Measurements from ENCODE around the gene REC8.

REC8 gene

DNA sequence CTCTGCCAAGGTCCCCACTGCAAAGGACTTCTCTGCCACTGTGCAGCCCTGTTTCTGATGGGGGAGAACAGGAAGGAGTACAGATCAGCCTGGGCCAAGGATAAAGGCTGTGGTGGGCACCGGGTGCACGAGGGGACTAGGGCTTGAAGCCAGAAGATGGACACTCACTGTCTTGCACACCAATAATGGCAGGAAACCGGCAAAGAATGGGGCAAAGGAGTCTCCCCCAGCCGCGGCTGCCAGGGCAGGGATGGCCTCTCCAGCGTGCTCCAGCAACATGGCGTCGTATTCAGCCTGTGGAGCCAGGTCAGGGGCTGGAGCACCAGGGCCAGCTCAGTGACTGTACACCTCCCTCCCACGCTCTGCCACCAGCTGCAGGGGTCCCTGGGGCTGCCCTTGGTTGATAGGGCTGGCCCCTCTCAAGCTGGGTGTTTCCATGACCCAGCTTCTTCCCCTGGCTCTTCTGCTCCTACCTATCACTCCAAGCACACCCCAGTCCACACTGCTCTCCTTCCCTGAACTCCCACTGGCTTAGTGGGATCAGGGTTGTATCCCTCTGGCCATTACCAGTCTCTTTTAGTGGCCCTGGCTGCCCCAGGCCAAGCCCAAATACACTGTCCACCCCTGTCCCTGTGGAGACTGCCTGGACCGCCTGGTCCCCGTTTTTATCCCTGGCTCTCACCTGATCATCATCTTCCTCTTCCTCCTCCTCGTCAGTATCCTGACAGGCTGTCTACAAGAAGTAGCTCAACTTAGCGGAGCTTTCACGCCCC lies 10.4 kb downstream of the REC8 start:
- DNase-seq (ENCODE audit: extremely low read depth in 1 of 2, low read depth in 1 of 2) = no peak

DNA sequence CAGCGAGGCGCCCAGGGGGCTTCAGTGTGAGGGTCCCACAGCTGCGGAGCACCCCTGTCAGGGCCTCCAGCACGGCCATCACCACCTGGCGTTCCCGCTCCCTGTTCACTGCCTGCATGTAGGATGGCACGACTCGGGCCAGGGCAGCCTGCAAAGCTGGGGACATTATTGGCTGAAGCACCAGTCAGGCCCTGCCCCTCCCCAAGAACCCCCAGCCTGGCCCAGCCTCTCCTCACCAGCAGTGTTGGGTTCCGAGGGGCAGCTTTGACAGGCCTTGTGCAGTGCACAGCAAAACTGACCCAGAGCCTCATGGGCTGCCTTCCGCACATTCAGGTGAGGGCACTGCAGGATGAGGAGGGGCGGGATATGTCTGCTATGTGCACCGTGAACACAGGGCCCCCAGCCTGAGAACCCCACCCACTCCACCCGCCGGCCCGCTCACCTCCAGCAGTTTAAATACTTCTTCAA lies 11.2 kb downstream of the REC8 start:
- no peak for DNase-seq (ENCODE audit: extremely low read depth in 1 of 2, low read depth in 1 of 2)

DNA sequence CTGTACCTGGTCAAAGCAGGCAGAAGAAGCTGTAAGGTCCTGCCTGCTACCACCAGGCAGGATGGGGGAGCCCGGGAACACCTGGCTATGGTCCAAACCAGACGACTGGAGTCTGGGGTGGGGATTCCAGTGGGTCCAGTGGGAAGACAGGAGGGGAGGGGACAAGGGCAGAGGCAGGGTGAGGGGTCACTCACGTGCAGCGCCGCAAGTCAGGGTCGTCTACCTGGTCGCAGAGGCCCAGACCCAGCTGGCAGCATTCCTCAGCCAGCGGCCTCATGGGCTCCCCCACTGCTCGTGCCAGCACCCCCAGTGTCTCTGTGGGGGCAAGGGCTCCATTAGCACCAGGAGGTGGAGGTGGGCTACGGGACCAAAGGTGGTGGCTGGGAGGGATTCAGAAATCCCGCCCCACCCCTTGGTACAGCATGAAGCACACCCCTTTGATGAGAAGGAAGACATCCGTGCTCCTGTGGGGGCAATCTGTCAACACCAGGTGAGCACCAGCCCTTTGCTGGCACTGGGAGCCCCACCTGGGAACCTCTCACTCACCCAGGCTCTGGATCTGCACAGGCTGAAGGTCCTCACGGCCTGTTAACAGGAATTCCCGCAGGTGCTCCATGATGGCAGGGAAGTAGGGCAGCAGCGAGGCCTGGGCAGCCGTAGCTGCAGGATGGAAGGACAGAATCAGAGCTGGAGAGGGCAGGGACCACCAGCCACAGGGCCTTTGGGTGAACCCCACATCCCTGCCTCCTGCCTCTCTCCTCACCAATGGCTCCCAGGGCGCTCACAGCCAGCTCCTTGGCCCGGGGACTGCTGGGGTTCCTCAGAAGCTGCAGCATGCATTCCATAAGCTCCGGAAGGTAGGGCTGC lies 12.5 kb downstream of the REC8 start:
- DNase-seq (ENCODE audit: extremely low read depth in 1 of 2, low read depth in 1 of 2) = no peak

DNA sequence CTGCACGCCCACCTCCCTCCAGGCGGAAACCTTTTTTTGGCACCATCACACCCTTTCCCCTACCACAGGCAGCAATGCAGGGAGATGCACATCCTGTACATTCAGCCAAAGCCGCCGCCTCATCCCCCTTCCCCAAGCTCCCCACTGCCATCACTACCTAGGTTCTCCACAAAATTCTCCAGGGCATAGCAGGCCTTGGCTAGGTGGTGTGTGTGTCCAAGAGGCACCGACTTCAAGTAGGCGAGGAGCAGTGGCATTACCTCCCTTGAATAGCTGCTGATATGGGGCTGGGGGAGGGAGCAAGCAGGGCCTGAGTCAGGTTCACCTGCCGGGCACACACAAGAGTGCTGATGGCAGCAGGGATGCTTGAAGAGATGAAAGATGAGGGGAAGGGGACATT lies 13.1 kb downstream of the REC8 start:
- no peak for DNase-seq (ENCODE audit: extremely low read depth in 1 of 2, low read depth in 1 of 2)

DNA sequence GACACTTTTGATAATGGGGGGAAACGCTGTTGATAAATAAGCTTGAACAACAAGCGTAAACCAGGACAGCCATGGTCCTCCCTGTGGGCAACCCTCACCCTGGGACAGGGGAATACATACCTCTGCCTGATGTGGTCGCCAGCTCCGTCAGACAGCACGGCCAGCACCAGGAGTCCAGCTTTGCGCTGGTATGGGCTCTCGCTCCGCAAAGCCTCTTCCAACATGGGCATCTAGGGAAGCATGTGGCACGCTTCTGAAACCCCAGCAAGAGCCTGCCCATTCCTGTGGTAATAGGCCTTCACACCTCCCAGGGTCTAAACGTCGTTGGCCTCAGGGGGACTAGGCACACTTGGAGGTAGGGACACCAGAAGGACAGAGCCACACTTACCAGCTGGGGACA lies 13.9 kb downstream of the REC8 start:
- DNase-seq (ENCODE audit: extremely low read depth in 1 of 2, low read depth in 1 of 2) = no peak

DNA sequence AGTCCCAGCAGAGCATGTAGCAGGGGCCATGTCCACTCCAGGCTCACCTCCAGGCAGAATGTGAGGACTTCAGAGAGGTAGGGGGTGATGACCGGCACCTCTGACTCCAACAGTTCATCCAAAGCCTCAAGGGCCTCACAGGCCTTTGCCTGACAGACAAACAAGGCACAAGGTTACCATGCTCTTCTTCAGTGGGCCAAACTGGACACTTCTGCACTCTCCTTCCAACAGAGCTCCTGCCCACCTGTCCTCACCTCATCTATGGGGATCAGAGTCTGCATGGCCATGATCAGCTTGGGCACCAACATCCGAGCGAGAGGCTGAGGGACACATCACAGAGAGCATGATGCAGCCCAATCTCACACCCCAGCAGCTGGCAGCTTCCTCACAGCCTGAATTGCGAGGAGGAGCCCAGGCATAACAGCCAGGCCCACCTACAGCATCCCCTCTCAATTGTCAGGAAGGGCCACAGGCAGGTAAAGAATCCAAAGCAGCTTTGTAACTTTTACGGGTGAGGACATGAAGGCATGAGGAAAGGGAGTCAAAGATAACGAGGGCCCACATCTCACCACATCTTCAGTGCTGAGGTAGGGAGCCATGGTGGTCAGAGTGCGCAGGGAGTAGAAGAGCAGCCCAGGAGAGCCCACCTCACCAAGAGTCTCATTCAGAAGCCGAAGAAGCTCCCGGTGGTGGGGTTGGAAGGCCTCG lies 15.1 kb downstream of the REC8 start:
- no peak for DNase-seq (ENCODE audit: extremely low read depth in 1 of 2, low read depth in 1 of 2)

DNA sequence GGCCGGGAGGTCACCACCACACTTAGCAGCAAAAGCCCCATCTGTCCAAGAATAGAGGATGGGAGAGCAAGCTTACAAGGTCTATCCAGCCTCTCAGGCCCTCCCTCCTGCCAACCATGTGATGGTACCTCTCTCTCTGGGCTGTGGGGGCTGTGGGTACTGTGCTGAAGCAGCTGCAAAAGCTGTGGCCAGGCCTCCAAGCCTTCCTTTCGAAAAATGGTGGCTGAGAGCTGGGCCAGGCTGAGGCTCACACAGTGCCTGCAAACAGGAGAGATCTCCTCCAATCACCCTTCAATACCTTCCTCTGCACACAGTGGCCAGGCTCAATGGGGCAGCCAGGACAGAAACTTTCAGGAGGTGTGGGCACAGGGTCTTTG lies 15.6 kb downstream of the REC8 start:
- DNase-seq (ENCODE audit: extremely low read depth in 1 of 2, low read depth in 1 of 2) = no peak

DNA sequence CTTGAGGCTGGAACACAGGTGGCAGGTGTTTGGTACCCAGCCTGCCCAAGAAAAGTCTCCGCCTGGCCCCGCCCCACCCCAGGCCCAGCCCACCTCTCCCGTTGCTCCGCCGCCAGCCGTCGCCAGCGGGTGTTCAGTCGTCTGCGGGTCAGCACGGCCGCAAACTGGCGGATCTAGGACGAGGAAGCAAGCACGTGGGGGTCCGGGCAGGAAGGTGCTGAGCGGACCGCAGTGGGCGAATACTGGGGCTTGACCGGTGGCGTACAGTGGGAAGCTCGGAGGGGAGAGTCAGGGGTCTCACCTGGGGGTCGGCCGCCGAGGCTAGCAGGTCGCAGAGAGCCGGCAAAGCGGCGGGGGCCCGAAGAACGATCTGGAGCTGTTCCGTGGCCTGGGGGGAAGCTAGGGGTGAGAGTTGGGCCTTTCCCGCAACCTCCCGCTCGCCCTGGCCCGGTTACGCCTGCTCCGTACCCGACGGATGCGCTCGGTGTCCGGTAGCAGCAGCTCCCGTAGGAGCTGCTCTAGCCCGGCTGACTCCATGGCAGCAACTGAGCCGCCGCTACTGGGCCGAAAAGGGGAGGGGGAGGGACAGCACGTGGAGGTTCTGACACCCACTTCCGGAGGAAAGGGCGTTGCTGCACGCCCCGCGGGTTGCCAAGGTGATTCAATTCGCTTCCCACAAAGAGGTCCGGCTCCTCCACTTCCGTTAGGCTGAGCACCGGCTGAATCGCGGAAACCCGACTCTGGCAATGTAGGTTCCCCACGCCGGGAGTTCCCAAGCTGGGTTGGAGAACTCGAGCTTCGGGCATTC lies 16.6 kb downstream of the REC8 start, which contains the start of gene IPO4:
Gene IPO4, minus strand, starts transcription at position 566 of the 808 bp plus-strand sequence. Its CDS starts 29 bp downstream, at position 537.
- peak; percentile 85 to 95 for DNase-seq (ENCODE audit: extremely low read depth in 1 of 2, low read depth in 1 of 2)

DNA sequence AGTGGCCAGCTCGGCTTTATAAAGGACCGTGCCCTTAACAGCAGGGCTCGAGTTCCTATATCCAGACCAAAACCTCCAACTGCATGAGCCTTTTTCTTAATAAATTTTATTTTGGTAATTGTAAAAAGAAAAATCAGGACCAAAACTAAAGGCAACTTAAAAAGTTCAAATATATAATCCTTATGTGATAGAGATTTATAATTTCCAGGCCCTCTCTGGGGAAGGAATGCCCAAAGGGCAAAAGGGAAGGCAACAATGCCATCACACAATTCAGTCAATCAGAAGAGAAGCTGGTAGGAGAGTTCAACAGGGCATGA lies 17.1 kb downstream of the REC8 start:
- no peak for DNase-seq (ENCODE audit: extremely low read depth in 1 of 2, low read depth in 1 of 2)

DNA sequence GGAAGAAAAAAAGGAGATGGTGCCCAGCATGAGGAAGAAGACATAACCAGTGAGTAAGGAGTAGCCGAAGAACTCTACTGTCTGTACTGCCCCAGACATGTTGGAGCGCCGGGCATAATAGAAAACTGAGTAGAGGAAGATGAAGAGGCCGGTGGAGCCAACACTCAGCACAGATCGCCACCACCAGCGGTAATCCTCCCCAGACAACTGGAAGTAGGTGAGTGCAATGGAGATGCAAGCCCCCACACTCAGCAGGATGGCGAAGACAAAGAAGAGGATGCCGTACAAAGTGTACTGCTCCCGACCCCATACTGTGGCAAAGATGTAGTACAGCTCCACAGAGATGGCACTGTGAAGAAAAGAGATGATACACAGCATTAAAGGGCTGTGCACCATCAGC lies 17.6 kb downstream of the REC8 start:
- no peak for DNase-seq (ENCODE audit: extremely low read depth in 1 of 2, low read depth in 1 of 2)

DNA sequence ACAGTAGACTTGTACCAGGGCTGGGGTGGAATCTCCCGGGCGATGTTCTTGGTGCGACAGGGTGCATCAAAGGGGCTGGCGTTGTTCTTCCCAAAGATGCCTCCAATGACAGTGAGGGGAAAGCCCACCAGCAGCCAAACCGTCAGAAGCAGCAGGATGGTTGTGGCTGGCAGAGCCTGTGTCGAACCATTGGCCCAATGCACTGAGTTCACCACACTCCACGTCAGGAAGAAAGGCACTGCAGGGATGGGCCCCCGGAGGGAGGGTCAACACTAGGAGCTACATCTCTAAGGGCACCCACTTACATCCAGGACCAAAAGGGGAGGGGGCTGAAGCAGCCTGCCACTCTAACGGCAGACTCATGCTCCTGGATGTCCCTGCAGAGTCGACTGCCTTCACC lies 18.5 kb downstream of the REC8 start:
- no peak for DNase-seq (ENCODE audit: extremely low read depth in 1 of 2, low read depth in 1 of 2)

DNA sequence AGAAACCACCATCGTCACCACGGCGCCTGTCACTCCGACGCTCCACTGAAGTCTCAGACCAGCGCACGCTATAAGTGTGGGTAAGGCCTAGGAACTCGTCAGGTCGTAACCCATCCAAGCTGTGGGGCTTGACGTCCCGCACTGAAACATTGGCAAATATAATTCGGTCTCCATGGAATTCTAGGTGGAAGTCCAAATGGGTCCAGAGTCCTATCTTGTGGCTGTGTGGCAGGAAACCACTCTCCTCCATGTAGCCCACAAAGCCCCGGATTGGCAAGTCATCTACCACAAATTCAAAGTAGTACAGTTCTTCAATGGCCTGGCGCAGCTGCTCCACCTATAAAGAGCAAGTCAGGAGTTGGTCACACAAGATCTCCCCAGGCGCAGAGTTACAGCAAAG lies 21.1 kb downstream of the REC8 start:
- no peak for DNase-seq (ENCODE audit: extremely low read depth in 1 of 2, low read depth in 1 of 2)

DNA sequence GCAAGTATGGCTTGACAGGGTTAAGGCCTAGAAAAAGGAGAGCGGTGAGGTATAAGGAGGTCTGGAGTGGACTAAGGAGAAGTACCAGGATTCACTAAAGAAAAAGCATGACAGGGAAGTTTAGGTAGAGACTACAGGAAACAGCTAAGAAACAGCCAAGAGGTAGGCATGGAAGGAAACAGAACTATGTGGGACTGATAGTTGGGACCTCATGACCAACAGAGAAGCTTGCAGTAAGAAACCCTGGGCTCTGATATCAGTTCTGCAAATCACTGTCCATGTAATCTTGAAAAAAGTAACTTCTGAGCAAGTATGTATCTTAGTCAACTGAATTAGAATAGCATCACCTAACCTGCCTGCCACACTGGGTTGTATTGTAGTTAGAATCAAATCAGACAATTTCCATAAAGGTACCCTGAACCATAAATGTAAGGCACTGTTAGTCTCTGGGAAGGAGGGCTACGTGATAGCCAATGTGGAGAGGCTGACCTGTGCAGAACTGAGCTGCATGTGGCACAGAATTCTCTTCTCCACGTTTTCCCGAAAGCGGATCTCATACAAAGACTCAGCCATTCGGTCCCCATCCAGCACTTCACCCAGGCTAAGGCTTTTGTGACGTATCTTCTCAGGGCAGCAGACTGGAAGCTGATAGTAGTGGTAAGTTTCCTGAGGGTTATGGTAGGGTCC lies 22.4 kb downstream of the REC8 start:
- no peak for DNase-seq (ENCODE audit: extremely low read depth in 1 of 2, low read depth in 1 of 2)

DNA sequence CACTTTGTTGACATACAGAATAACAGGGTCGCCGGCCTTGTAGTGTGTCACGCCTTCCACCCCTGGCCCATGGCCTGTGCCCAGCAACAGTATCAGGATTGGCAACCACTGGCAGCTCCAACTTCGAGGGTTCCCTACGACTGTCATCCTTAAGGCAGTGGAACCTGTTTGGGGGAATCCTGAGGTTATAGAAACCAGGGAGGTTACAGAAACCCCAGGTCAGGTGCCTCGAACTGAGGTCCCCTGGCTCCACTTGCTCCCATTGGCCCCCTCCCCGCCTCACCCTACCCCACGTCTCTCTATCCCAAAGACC lies 22.9 kb downstream of the REC8 start:
- no peak for DNase-seq (ENCODE audit: extremely low read depth in 1 of 2, low read depth in 1 of 2)

DNA sequence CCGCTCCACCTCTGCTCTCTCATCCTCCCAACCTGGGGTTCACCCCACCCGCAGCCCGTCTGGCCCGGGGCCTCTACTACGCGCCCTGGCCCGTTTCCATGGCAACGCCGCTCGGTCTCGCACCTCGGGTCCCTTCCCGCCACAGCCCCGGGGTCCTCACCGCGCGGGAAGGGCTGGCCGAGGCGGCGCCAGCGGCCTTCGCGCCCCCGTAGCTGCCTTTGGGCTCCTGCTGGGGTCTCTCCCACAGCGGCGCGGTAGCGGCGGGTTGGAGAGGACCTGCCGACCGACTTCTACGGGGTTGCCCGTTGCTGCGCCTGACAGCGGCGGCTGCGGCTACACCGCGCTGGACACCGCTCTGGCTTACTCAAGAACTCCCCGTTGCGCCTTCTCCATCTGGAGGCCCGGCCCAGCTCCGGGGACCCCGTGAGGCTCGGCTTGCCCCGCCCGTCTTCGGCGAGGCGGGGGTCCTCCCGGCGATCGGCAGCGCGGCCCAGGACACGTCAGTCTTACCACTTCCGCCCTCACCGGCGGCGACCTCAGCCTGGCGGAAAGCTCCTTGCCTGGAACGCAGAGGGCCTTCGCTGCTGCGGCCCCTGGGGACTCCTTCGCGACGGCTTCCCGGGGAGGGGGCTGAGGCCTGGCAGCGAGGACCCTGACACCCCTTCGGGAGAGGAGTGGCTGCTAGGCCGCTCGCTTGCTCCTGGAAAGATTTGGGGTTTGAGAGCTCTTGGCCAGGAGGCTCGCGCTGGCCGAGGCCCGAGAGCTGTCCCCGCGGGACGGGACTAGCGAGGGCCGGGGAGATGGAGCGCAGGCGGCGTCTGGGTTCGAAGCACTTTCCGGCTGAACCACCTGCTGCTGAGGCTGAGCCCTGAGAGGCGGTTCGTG lies 23.5 kb downstream of the REC8 start, which contains the start of gene TM9SF1:
Gene TM9SF1, minus strand, starts transcription at position 256 of the 885 bp plus-strand sequence. CDS start 422 bp downstream, outside the sequence.
- peak; percentile 77 to 78 for DNase-seq (ENCODE audit: extremely low read depth in 1 of 2, low read depth in 1 of 2)

DNA sequence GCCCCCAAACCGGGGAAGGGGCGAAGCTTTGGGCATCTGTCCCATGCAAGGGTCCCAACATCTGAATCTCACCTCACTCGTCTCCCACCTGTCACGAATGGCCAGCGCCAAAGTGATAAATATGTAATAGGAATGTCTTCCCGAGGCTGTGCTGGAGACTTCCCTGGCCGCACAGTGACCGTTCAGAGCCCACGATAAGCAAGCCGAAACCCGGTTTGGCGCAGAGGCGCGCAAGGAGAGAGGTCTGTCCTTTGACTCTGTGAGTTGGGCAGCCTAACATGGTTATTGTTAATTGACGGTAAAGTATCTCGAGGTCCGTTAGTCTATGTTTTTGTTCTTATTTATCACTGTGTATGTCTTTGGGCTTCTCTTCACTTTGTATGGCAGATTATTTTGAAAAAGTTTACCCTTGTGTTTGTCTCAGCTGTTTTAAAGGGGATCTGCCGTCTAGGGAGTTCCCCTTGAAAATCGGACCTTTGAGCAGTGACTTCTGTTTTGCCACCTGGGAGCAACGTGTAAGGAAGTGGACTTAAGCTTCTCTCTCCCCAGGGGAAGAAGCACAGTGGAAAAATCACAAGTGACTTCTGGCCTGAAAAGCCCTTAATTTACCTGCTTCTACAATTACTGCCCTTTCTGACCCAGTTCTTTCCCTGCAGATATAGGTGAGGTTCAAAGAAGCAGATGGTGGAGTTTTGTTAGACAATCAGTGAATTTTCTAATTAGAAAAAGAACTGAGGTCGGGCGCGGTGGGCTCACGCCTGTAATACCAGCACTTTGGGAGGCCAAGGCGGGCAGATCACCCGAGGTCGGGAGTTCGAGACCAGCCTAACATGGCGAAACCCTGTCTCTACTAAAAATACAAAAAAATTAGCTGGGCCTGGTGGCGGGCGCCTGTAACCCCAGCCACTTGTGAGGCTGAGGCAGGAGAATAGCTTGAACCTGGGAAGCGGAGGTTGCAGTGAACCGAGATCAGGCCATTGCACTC lies 24.5 kb downstream of the REC8 start:
- no peak for DNase-seq (ENCODE audit: extremely low read depth in 1 of 2, low read depth in 1 of 2)

DNA sequence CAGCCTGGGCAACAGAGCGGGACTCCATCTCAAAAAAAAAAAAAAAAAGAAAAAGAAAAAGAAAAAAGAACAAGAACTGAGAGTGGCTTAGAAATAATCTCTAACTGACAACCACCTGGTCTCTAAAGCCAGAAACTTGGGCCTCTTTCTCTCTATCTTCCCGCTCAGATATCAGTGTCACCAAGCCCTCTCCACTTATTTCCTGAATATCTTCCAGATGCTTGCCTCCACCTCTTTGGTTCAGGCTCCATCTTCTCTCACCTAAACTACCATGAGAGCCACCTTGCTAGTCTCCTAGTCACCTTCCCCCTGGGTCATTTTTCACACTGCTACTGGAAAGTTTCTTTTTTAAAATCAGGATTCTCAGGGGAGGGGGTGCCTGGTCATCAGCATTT lies 25.2 kb downstream of the REC8 start:
- no peak for DNase-seq (ENCODE audit: extremely low read depth in 1 of 2, low read depth in 1 of 2)

Data from stimulated activated CD8-positive, alpha-beta memory T cell treated with anti-CD3 and anti-CD28 coated beads, Interleukin-7, amount 100 ng/mL, for 48 hours (primary cell).